ENCODE results near the gene TCEAL5.
"Not testable (repeated sequence)": the region's sequence is repeated elsewhere in the genome, so short reads cannot be mapped to it uniquely, and the experiment has no call there.

Gene TCEAL5

GRCh38 chrX:103234869-103235268 is 41.7 kb downstream of the TCEAL5 start:
- no peak for DNase-seq (ENCODE audit: low read depth in 2 of 2, low spot score in 1 of 2)

GRCh38 chrX:103233263-103233662 is 43.3 kb downstream of the TCEAL5 start:
- DNase-seq (ENCODE audit: low read depth in 2 of 2, low spot score in 1 of 2): no peak

GRCh38 chrX:103225918-103226317 is 50.6 kb downstream of the TCEAL5 start:
- DNase-seq (ENCODE audit: low read depth in 2 of 2, low spot score in 1 of 2): not testable (repeated sequence)

Measured in stimulated activated CD8-positive, alpha-beta memory T cell treated with anti-CD3 and anti-CD28 coated beads, Interleukin-4, amount 100 ng/mL, for 4 hours (primary cell).